Medulla oblongata (tissue), 1 donor: ENCODE measurements around the gene ASCL5.

ENCODE experiments used
- DNase-seq: peaks from one replicate; pipeline ENCODE4 v3.0.0-alpha.2; 2015; ENCODE audit errors: extremely low spot score

The ASCL5 gene

GRCh38 chr1:201136355-201137023, 9.5 kb upstream of the ASCL5 start:
- no peak for DNase-seq

- DNase-seq: no peak
Measured at GRCh38 chr1:201134405-201134804, 7.4 kb upstream of the ASCL5 start.

- no peak for DNase-seq
Measured at GRCh38 chr1:201131398-201131797, 4.4 kb upstream of the ASCL5 start.

- no peak for DNase-seq
Measured at GRCh38 chr1:201128962-201129361, 2.0 kb upstream of the ASCL5 start.

- DNase-seq: no peak
Measured at GRCh38 chr1:201128476-201128875, 1.5 kb upstream of the ASCL5 start.

- DNase-seq: no peak
Measured at GRCh38 chr1:201127755-201128455, 921 bp upstream of the ASCL5 start.

GRCh38 chr1:201126463-201126831, 537 bp downstream of the ASCL5 start:
- no peak for DNase-seq

- DNase-seq: no peak
Measured at GRCh38 chr1:201125800-201126199, 1.2 kb downstream of the ASCL5 start.

- no peak for DNase-seq
Measured at GRCh38 chr1:201125019-201125418, 2.0 kb downstream of the ASCL5 start.

GRCh38 chr1:201123866-201124265, 3.1 kb downstream of the ASCL5 start:
- no peak for DNase-seq

GRCh38 chr1:201122321-201122957, 4.5 kb downstream of the ASCL5 start:
- DNase-seq: no peak

- DNase-seq: peak; percentile 38
Measured at GRCh38 chr1:201119206-201120197, 7.5 kb downstream of the ASCL5 start.

- DNase-seq: no peak
Measured at GRCh38 chr1:201116091-201116490, 10.9 kb downstream of the ASCL5 start.

GRCh38 chr1:201115390-201115937, 11.5 kb downstream of the ASCL5 start:
- no peak for DNase-seq

GRCh38 chr1:201114245-201115131, 12.5 kb downstream of the ASCL5 start:
- peak; percentile 94 for DNase-seq

GRCh38 chr1:201113451-201114244, 13.3 kb downstream of the ASCL5 start:
- no peak for DNase-seq

- no peak for DNase-seq
Measured at GRCh38 chr1:201112926-201113325, 14.1 kb downstream of the ASCL5 start.

GRCh38 chr1:201112173-201112731, 14.7 kb downstream of the ASCL5 start, which contains the start of gene CACNA1S:
TSS of gene CACNA1S (minus strand) at chr1:201112426. CDS start at chr1:201112339, 87 bp downstream.
- no peak for DNase-seq

GRCh38 chr1:201111672-201112071, 15.3 kb downstream of the ASCL5 start:
- DNase-seq: no peak
